ENCODE measurements around the gene RAB11FIP5.

GRCh38 chr2:73084971-73085370 is 27.8 kb downstream of the RAB11FIP5 start:
- TF ChIP-seq, protein P1, sequence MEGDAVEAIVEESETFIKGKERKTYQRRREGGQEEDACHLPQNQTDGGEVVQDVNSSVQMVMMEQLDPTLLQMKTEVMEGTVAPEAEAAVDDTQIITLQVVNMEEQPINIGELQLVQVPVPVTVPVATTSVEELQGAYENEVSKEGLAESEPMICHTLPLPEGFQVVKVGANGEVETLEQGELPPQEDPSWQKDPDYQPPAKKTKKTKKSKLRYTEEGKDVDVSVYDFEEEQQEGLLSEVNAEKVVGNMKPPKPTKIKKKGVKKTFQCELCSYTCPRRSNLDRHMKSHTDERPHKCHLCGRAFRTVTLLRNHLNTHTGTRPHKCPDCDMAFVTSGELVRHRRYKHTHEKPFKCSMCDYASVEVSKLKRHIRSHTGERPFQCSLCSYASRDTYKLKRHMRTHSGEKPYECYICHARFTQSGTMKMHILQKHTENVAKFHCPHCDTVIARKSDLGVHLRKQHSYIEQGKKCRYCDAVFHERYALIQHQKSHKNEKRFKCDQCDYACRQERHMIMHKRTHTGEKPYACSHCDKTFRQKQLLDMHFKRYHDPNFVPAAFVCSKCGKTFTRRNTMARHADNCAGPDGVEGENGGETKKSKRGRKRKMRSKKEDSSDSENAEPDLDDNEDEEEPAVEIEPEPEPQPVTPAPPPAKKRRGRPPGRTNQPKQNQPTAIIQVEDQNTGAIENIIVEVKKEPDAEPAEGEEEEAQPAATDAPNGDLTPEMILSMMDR (IDR thresholded peaks at IDR 0.05): no peak
- TF ChIP-seq POLR2A (IDR thresholded peaks at IDR 0.05): no peak
- no peak for TF ChIP-seq POLR2AphosphoS5 (IDR thresholded peaks at IDR 0.05)
- no peak for TF ChIP-seq EP300 (IDR thresholded peaks at IDR 0.05)

Measured in stomach (tissue), 4 donors.